Activated CD8-positive, alpha-beta memory T cell treated with anti-CD3 and anti-CD28 coated beads for 4 hours (primary cell): ENCODE data around the gene SLC9A3.
"Not testable (repeated sequence)": the region's sequence is repeated elsewhere in the genome, so short reads cannot be mapped to it uniquely, and the experiment has no call there.

Experiments
- DNase-seq, 2 donors: peaks; one replicate each; pipeline ENCODE4 v3.0.0-alpha.2; 2020; ENCODE audit warnings: low read depth in 2 of 2

The SLC9A3 gene

DNA sequence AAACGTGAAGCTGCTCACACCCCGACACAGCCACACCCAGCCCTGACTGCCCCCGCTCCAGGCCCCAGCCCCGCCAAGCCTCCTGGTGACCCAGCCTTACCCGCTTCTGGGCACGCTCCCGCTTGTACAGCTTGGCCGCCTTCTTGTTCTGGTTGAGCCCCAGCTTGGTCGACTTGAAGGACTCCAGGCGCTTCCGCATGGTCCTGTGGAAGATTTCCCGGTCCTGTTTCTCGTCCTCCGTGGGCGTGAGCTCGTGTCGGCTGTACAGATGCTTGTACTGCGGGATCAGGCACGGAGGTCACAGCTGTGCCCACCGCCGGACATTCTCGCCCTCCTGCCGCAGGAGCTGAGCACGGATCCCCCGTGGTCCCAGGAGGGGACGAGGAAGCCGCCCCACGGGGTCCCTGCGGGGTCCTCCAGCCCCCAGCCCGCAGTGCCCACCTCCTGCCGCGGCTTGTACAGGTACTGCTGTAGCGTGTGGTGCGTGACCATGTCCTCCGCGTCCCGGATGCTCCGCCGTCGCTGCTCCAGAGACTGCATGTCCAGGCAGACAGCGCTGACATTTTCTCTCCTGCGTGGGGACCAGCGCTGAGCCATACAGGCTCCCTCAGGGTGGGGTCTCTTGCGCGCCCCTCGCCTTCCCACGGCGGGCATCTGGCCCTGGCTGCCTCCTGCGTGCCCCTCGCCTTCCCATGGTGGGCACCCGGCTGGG, 48.0 kb downstream of the SLC9A3 start:
- DNase-seq: no peak

DNA sequence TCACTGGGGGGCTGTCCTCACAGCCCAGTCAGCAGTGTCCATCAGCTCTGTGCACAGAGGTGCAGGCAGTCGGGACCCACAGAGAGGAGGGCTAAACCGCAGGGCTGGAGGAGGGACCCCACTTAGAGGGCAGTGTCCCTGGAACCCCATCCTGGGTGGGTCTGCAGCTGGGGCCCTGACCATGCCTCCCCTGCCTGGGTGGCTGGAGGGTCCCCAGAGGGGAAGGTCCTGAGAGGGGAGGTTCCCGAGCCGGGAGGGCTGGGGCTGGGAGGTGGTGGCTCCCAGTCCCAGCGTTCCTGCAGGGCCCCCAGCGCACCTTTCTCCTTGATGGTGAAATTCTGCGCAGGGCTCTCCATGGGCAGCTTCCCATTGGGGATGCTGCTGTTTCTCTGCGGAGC, 48.5 kb downstream of the SLC9A3 start:
- DNase-seq: no peak

DNA sequence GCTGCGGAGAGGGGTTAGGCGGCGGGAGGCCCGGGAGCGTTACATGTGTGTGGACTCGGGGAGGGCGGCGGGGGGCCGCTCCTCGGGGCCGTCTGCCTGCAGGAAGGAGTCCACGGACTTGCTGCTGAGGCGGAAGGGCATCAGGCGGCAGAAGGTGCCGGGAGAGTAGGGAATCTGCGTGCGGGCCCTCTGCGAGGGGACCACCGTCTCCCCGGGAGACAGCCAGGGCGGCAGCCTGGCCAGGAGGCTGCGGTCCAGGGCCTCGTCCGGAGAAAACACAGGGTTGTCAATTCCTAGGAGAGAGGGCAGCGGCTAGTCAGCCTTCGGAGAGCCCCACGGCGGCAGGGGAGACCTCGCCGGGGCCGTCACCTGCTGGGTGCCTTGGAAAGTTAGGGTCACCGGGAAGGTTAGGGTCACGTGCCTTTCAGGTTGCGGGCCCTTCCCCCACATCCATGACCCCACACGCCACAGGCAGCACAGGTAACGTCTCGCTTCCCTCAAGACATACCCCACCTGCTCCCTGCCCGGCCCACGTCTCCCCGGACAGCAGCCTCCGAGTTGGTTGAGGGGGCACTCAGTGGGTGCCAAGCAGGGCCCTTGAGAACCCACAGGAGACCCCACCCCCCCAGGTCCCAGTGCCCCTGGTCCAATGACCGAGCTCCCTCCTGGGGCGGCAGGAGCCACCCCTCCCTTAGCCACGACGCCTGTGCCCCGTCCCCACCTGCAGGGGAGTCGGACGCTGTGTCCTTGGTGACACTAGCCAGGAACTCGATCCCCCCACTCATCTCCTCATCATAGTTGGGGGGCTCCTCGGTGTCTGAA, 49.2 kb downstream of the SLC9A3 start:
- no peak for DNase-seq

DNA sequence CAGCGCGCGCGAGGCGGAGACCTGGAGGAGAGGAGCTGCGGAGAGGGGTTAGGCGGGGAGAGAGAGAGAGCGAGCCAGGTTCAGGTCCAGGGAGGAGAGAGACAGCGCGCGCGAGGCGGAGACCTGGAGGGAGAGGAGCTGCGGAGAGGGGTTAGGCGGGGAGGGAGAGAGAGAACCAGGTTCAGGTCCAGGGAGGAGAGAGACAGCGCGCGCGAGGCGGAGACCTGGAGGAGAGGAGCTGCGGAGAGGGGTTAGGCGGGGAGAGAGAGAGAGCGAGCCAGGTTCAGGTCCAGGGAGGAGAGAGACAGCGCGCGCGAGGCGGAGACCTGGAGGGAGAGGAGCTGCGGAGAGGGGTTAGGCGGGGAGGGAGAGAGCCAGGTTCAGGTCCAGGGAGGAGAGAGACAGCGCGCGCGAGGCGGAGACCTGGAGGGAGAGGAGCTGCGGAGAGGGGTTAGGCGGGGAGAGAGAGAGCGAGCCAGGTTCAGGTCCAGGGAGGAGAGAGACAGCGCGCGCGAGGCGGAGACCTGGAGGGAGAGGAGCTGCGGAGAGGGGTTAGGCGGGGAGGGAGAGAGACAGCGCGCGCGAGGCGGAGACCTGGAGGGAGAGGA, 49.9 kb downstream of the SLC9A3 start:
- DNase-seq: not testable (repeated sequence)

DNA sequence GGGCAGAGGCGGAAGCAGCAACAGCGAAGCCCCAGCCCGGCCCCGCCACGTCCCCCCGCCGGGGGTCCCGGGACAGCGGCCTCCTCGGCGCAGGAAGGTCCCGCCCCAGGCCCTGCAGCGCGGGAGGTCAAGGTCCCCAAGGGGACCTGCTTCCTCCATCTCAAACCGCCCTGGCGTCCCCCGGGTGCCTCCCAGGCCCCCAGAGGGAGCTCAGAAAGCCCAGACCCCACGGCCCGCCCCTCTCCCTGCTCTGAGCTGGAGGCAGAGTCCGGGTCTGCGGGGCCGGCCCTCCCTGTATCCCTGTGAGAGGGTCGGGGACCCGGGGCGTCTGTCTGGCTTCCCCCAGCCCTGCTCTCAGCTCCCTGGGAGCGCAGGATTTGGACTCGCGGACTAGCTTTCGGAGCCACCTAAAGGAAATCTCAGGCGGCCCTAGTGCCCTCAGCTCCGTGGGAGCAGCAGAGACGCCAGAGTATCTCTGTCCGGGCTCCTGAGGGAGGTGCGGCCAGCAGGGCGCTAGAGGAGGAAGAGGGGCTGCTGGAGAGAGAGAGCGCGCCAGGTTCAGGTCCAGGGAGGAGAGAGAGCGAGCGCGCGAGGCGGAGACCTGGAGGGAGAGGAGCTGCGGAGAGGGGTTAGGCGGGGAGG, 50.6 kb downstream of the SLC9A3 start:
- DNase-seq: no peak

DNA sequence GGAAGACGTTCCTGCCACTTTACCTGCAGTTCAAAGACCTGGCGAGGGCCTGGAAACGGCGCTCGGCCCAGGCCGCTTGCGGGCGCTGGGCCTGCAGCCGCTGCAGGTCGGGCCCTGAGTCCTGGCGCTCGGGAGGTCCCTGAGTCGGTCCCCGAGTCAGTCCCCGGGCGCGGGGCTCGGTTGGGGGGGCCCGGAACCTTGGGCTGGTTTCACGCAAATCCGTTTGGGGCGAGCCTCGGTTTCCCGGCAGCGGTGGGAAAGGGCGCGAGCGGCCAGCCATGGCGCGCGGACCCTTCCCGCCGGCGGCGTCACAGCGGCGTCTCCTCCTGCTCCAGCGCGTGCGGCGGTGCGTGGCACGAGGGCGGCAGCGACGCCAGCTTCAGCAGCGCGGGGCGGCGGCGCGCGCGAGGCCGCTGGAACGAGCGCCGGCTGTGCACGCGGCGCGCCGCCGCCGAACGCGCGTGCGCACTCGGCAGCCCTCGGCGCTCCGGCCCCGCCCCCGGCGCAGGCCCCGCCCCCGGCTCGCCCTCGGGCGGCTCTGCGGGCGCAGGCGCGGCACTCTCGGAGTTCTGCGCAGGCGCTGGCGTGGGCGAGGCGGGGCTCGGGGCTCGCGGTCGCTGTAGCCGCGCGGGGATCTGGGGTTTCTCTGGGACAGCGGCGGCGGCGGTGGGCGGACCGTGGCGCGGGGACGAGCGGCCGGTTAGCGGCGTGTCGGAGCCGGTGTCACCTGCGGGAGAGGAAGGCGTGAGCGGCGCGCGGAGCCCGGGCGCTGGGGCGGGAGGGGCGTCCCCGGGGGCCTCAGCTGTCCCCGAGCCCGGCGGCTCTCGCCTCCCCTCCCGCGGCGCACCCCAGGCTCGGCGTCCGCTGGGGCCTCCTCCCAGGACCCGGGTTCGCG, 51.3 kb downstream of the SLC9A3 start:
- peak; percentile 78 for DNase-seq

DNA sequence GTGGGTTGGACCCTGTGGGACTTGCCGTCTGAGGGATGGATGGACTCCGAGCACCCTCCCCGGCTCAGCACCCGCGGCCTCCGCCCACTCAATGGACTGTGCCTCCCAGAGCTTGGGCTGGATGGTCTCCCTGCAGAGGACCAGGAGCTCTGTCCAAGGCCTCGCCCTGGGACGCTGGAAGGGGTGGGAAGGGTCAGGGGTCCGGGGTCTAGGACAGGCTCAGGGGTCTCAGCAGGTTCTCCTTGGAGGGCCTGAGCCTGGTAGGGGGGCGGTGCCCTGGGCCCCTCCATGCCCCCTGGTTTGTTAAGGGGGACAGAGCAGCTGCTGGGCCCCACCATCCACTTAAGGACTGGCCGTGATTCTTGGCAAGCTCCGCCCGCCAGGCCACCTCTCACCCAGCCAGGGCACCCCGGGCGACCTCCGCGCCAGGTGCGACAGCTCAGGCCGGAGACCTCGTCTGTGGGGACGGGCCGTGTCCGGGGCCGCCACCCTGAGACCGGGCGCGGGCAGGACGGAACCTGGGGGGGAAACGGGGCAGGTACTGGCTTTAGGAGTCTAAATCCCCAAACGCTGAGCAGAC, 52.1 kb downstream of the SLC9A3 start:
- DNase-seq: no peak

DNA sequence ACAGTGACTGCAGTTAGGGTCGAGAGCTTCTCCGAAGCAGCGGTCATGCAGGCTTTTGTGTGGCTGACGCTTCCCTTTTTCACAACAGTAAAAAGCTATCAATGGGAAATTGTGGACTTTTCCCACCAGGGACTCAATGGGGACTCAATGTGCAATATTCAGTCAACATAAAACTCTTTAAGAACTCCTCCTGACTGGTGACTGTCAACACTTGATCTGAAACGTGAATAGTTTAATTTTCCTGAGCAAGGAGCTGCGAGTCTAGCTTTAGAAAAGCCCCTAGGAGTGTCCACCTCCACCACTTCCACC, 52.5 kb downstream of the SLC9A3 start:
- no peak for DNase-seq

DNA sequence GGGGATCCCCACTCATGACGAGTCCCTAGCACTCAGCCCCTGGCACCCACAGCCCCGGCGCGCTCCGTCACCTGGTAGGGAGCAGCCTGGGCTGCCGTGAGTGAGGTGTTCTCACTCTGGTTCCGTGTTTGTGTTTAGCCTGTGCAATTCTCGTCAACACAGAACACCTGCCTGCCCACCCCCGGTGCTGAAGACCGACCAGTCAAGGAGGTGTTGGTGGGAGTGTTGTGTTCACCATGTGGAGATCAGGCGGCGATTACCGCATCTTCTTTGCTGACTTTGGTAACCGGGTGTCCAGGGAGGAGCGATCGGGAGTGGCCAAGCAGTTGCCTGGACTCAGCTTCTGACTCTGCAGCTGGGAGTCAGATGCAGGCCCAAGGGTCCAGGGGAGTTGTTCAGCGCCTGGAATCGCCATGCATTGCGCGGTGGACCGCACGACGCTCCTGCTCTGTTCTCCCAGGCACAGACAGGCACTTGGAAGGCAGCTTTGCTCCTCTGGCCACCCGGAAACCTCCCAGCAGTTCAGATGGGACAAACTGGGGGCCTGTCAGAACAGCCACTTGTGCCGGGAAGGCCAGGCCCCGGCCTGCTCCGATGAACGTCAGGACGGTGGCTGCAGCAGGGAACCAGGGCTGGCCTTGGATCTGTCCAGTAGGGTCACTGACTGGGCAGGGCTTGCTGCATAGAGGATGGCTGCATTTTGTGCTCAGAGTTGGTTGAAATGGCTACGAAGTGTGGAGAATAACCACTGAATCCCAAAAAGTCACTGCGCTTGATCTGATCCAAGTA, 53.1 kb downstream of the SLC9A3 start:
- no peak for DNase-seq

DNA sequence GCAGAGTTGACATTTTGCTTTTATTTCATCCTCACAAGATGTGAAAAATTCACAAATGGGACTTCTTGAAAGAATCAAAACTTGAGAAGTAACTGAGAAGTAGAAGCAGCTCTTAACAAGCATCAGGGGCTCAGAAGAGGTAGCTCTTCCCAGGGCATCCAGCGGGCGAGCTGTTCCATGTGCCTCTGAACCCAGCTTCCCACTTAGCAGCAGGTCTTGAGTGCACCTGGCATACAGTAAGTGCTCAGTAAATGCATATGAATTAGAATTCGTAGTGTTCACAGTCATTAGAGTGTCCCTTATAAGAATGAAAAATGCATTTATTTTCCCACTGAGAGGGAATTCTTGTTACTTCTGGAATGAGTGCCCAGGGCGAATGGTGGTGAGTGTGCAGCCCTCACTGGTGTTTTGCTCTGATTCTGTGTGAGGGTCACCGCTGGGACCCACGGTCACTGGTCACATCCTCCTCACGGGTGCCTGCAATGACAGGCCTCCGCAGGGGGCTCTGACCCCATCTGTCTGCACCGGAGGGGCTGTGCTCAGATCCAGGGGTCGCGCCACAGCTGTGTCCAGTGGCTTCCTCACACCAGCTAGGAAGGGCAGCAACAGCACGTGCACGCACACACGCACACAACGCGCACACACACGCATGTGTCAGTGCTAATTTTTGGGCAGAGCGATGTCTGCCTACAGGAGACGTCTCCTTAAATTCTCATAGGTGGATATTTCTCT, 54.3 kb downstream of the SLC9A3 start:
- no peak for DNase-seq

DNA sequence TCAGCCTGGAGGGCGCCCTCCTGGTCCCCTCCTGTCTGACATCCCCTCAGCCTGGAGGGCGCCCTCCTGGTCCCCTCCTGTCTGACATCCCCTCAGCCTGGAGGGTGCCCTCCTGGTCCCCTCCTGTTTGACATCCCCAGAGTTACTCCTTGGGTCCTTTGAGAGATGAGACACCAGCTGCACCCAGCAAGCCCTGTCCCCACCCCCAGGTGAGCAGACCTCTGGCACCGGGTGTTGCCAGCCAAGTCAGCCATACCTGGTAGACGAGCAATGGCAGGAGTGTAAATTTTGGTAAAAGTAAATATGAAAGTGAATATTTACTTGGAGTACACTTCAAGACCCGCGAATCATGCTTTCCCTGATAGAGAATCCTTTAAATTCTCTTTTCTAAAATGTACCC, 55.8 kb downstream of the SLC9A3 start:
- no peak for DNase-seq

DNA sequence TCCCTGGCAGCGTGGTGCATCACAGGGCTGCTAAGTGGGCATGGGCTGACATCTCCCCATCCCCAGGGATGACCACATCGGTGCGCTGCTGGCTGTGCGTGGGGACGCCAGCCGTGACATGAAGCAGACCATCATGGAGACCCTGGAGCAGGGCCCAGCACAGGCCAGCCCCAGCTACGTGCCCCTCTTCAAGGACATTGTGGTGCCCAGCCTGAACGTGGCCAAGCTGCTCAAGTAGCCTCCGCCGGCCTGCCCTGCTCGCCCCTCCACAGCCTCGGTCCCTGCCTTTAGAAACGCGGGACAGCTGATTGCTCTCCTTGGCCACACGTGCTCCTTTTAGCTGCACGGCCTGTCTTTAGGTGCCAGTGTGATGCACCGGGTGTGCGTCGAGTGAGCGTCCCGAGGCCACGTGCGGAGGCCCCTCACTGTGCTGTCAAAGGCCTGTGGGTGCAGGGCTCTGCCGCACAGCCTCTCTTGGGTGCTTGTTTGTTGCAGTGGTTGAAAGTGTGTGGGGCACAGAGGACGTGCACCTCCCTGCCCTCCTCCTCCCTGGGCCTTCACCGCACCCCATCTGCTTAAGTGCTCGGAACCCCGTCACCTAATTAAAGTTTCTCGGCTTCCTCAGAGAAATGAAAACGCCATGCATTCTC, 57.5 kb downstream of the SLC9A3 start:
- no peak for DNase-seq

DNA sequence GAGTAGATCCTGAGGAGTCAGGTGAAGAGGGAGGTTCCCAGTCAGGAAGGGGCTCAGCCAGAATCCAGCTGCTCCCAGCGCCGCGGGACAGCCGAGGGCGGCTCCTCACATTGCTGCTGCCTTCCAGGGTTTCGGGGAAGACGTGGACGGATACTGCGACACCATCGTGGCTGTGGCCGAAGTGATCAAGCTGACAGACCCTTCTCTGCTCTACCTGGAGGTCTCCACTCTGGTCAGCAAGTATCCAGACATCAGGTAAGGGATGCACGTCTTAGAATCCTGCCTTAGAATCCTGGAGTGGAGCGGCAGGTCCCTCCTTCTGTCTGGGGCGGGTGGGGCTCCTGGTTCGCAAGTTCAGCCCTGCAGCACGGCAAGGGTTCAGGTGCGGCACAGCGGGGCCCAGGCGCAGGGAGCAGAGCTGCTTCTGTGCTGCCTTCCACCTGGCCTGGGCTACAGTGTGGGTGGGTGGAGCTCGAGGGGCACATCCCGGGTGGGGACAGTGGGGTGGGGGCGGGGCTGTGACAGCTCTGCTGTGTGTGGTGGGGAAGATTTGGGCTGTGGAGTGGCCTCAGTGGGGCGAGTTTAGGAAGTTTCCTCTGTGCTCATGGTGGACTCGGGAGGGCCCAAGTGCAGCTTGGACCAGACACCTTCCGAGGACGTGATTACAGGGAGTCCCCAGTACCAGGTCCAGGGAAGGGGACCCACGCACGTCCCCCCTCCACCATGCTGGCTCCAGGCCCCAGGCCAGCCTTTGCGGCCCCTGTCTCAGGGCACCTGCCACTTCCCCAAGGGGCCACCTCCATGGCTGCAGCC, 58.5 kb downstream of the SLC9A3 start:
- no peak for DNase-seq

DNA sequence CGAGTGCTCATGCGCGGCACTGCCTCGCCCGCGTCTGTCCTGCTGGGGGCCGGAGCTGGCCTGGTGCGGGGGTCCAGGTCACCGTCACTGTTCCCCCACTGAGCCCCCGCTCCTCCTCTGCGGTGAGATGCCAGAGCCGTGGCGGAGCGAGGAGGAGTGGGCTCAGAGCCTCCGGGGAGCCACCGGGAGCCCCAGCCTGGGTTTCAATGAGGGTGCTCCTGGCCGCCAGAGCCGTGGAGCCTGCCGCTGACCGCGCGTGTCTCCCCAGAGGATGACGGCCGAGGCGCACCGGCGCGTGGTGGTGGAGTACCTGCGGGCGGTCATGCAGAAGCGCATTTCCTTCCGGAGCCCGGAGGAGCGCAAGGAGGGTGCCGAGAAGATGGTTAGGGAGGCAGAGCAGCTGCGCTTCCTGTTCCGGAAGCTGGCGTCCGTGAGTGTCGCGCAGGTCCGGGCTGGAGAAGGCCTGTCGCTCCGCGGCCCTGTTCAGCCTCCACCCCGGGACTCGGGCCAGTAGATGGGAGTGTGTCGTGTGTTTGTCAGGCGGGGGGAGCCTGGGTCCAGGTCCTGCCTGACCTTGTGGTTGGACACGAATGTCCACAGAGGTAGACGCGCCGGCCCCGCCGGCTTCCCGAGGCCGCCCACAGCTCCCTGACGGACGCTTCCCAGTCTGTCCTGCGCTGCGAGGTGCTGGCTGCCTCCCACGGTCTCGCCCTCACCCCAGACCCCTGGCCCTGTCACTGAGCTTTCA, 59.2 kb downstream of the SLC9A3 start:
- DNase-seq: no peak

DNA sequence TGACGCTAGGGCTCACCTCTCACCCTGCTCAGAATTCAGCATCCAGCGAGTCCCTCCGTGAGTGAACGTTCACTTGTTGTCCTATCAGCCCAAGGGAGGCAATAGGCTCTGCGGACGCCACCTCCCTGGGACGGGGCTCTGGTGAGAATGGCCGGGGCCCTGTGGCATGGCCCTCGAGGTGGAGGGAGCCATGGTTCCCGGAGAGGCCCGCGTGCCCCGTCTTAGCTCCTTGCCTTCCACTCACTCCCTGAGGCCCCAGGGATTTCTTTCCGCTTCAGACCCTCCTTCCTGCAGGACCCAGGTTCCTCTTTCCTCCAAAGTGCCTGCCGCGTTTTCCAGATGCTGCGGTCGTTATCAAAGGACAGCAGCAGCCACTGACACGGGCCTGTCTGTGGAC, 59.8 kb downstream of the SLC9A3 start:
- DNase-seq: no peak

DNA sequence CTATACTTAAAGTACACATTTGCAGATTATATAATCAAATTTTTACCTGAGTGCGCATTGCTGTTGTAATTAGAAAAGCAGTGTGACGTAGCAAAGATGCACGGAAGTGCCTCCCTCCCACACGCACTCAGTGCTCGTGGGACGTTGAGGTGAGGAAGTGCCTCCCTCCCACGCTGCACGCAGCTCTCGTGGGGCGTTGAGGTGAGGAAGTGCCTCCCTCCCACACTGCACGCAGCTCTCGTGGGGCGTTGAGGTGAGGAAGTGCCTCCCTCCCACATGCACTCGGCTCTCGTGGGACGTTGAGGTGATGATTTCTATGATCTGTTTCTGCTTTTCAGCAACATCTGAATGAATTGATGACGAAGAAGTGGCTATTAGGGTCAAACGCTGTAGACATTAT, 60.3 kb downstream of the SLC9A3 start:
- peak; percentile 73 to 91 for DNase-seq

DNA sequence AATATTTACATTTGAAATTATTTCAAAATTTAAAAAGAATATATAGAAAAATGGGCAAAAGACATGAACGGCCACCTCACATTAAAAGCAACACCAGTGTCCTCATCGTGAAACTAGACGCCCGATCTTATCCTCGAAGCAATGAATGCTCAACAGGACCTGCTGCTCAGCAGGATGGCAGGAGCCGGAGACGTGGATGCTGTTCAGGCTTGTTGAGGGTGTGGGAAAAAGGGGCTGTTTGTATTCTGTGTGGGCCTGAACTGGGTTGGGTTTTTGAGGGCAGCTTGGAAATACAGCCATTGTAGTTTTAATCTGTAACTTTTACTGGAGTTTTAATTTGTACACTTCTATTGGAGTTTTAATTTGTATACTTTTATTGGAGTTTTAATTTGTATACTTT, 60.9 kb downstream of the SLC9A3 start:
- DNase-seq: no peak

DNA sequence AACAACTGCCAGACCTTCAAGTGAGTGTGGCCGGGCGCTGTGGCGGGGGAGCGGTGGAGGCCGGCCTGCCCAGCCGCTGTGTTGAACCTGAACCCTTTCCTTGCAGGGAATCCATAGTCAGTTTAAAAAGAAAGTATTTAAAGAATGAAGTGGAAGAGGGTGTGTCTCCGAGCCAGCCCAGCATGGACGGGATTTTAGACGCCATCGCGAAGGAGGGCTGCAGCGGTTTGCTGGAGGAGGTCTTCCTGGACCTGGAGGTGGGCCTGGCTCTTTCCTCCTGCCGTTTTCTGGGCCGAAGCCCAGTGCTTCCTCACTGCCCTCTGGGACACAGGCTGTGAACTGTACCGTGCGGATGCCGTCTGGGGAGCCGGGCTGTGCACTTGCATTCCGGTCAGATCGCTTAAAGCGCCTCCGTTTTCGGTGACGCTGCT, 62.2 kb downstream of the SLC9A3 start:
- no peak for DNase-seq
